Activated CD4-positive, alpha-beta T cell treated with anti-CD3 and anti-CD28 coated beads, Interleukin-2, amount 50 U/mL, for 48 hours (primary cell): ENCODE data around the gene RHBDL1.

Experiments used
- DNase-seq, 2 experiments: peaks; one replicate each; pipeline ENCODE4 v3.0.0-alpha.2; 2020

RHBDL1 gene

GRCh38 chr16:722835-723633 lies 47.6 kb downstream of the RHBDL1 start:
- no peak for DNase-seq

GRCh38 chr16:723695-724094 lies 48.2 kb downstream of the RHBDL1 start:
- DNase-seq: no peak

GRCh38 chr16:724188-725040 lies 48.9 kb downstream of the RHBDL1 start:
- no peak for DNase-seq

- DNase-seq: no peak
These were observed 49.5 kb downstream of the RHBDL1 start for GRCh38 chr16:725041-725376.

- DNase-seq: no peak
These were observed 50.2 kb downstream of the RHBDL1 start for GRCh38 chr16:725463-726187.

GRCh38 chr16:726188-726437 lies 50.6 kb downstream of the RHBDL1 start:
- DNase-seq: no peak

GRCh38 chr16:726438-727290 lies 51.2 kb downstream of the RHBDL1 start, which contains the start of the genes CCDC78 and HAGHL:
Gene CCDC78 (minus strand): TSS chr16:726443. CDS start chr16:726367, 76 bp downstream.
Gene HAGHL (plus strand): TSS chr16:727106. CDS start chr16:727510, 404 bp downstream.
- DNase-seq: peak; percentile 65 to 72

GRCh38 chr16:727291-727977 lies 52.0 kb downstream of the RHBDL1 start:
- peak; percentile 36 to 37 for DNase-seq
